H9 (cell line): ENCODE data around the gene ENO1. TPM values are rescaled to one million over a fixed set of nuclear protein-coding genes. Genes with fewer than 3 reads are reported as not detected.

Experiments
- DNase-seq: peaks from one replicate; pipeline ENCODE4 v3.0.0-alpha.2; 2017
- H2AFZ ChIP-seq: one replicate; pipeline ENCODE4 v1.6.1; 2013; ENCODE audit warnings: mild to moderate bottlenecking, low read length, control low read depth, moderate library complexity
- H2AK5ac ChIP-seq: 2 replicates; pipeline ENCODE4 v1.6.1; 2013; ENCODE audit warnings: low read length, control low read depth, mixed read lengths; ENCODE audit not compliant: insufficient read length
- H2BK120ac ChIP-seq: one replicate; pipeline ENCODE4 v1.6.1; 2013; ENCODE audit warnings: low read depth, mild to moderate bottlenecking, low read length, control low read depth, inconsistent platforms; ENCODE audit not compliant: poor library complexity, severe bottlenecking
- H2BK12ac ChIP-seq: 2 replicates; pipeline ENCODE4 v1.6.1; 2013; ENCODE audit warnings: low read length, control low read depth, mixed read lengths, low read depth; ENCODE audit not compliant: insufficient read length
- H2BK15ac ChIP-seq: 2 replicates; pipeline ENCODE4 v1.6.1; 2013; ENCODE audit warnings: low read depth, low read length, control low read depth
- H2BK20ac ChIP-seq: one replicate; pipeline ENCODE4 v1.6.1; 2013; ENCODE audit warnings: low read depth, mild to moderate bottlenecking, low read length, control low read depth, inconsistent platforms; ENCODE audit not compliant: poor library complexity, severe bottlenecking
- H2BK5ac ChIP-seq: 2 replicates; pipeline ENCODE4 v1.6.1; 2013; ENCODE audit warnings: low read length, control low read depth, mixed read lengths; ENCODE audit not compliant: insufficient read length
- H3K14ac ChIP-seq: 2 replicates; pipeline ENCODE4 v1.6.1; 2013; ENCODE audit warnings: low read length, control low read depth; ENCODE audit not compliant: insufficient read depth
- H3K18ac ChIP-seq: 2 replicates; pipeline ENCODE4 v1.6.1; 2013; ENCODE audit warnings: low read depth, mild to moderate bottlenecking, mixed read lengths, low read length, control low read depth; ENCODE audit not compliant: insufficient read length
- H3K23ac ChIP-seq: 2 replicates; pipeline ENCODE4 v1.6.1; 2013; ENCODE audit warnings: low read length, control low read depth, mixed read lengths, low read depth; ENCODE audit not compliant: insufficient read length
- H3K23me2 ChIP-seq: 2 replicates; pipeline ENCODE4 v1.6.1; 2013; ENCODE audit warnings: low read depth, mild to moderate bottlenecking, mixed read lengths, low read length, control low read depth; ENCODE audit not compliant: insufficient read length, poor library complexity, severe bottlenecking
- H3K27ac ChIP-seq: 2 replicates; pipeline ENCODE4 v1.5.1; 2013; ENCODE audit warnings: low read length, control low read depth, mixed read lengths, low read depth; ENCODE audit not compliant: insufficient read length
- H3K27me3 ChIP-seq: 2 replicates; pipeline ENCODE4 v1.6.1; 2013; ENCODE audit warnings: low read length, control low read depth, inconsistent platforms; ENCODE audit not compliant: insufficient read depth
- H3K4ac ChIP-seq: 2 replicates; pipeline ENCODE4 v1.6.1; 2013; ENCODE audit warnings: low read depth, mild to moderate bottlenecking, control low read depth, inconsistent platforms, low read length, moderate library complexity
- H3K4me1 ChIP-seq: 2 replicates; pipeline ENCODE4 v1.6.1; 2013; ENCODE audit warnings: low read length, control low read depth, inconsistent platforms; ENCODE audit not compliant: insufficient read depth
- H3K4me2 ChIP-seq: 2 replicates; pipeline ENCODE4 v1.6.1; 2013; ENCODE audit warnings: low read length, control low read depth, mixed read lengths; ENCODE audit not compliant: insufficient read length, insufficient read depth
- H3K56ac ChIP-seq: 2 replicates; pipeline ENCODE4 v1.6.1; 2013; ENCODE audit warnings: low read depth, mild to moderate bottlenecking, mixed read lengths, low read length, control low read depth; ENCODE audit not compliant: insufficient read length
- H3K79me1 ChIP-seq: 2 replicates; pipeline ENCODE4 v1.6.1; 2013; ENCODE audit warnings: low read depth, mild to moderate bottlenecking, moderate library complexity, low read length, control low read depth, inconsistent platforms; ENCODE audit not compliant: insufficient read depth, poor library complexity, severe bottlenecking
- H3K79me2 ChIP-seq: 2 replicates; pipeline ENCODE4 v1.6.1; 2013; ENCODE audit warnings: low read length, control low read depth, inconsistent platforms; ENCODE audit not compliant: insufficient read depth
- H3K9ac ChIP-seq: 2 replicates; pipeline ENCODE4 v1.6.1; 2013; ENCODE audit warnings: low read length, control low read depth, mixed read lengths; ENCODE audit not compliant: insufficient read length; ENCODE audit errors: extremely low read depth
- H3K9me3 ChIP-seq: one replicate; pipeline ENCODE4 v1.6.1; 2013; ENCODE audit warnings: low read depth, low read length, inconsistent platforms; ENCODE audit not compliant: control insufficient read depth
- H3T11ph ChIP-seq: one replicate; pipeline ENCODE4 v1.6.1; 2013; ENCODE audit warnings: mild to moderate bottlenecking, low read length, control low read depth, inconsistent platforms
- H4K20me1 ChIP-seq: one replicate; pipeline ENCODE4 v1.6.1; 2013; ENCODE audit not compliant: control insufficient read depth, insufficient read length, insufficient read depth
- H4K5ac ChIP-seq: 2 replicates; pipeline ENCODE4 v1.6.1; 2013; ENCODE audit warnings: low read depth, mild to moderate bottlenecking, mixed read lengths, low read length, control low read depth; ENCODE audit not compliant: insufficient read length
- H4K8ac ChIP-seq: replicated peaks from 2 replicates; pipeline ENCODE4 v1.6.1; 2013; ENCODE audit warnings: low read length, control low read depth, mixed read lengths, low read depth; ENCODE audit not compliant: insufficient read length
- H4K91ac ChIP-seq: 2 replicates; pipeline ENCODE4 v1.6.1; 2013; ENCODE audit warnings: low read depth, mild to moderate bottlenecking, moderate library complexity, mixed read lengths, low read length, control low read depth; ENCODE audit not compliant: insufficient read length
- H3K27ac Mint-ChIP-seq, 3 experiments: 2 replicates in 2 of 3; 3 replicates in 1 of 3; pipeline ENCODE4 v1.8.0; 2020 to 2021; ENCODE audit warnings: mixed read lengths in 3 of 3, mild to moderate bottlenecking in 1 of 3, moderate library complexity in 1 of 3
- H3K27me3 Mint-ChIP-seq: 2 replicates; pipeline ENCODE4 v1.8.0; 2021; ENCODE audit warnings: low read depth, mild to moderate bottlenecking, moderate library complexity, mixed read lengths
- H3K36me3 Mint-ChIP-seq, 3 experiments: 2 replicates in 2 of 3; 3 replicates in 1 of 3; pipeline ENCODE4 v1.8.0; 2020 to 2021; ENCODE audit warnings: low read depth in 3 of 3, mixed read lengths in 3 of 3; ENCODE audit not compliant: insufficient read depth in 1 of 3
- H3K4me1 Mint-ChIP-seq, 2 experiments: 2 replicates each; pipeline ENCODE4 v1.8.0; 2020; ENCODE audit warnings: mixed read lengths in 2 of 2
- H3K4me3 Mint-ChIP-seq, 2 experiments: 2 replicates in 1 of 2; 3 replicates in 1 of 2; pipeline ENCODE4 v1.8.0; 2020 to 2021; ENCODE audit warnings: mild to moderate bottlenecking in 2 of 2, mixed read lengths in 2 of 2, moderate library complexity in 1 of 2
- H3K9me3 Mint-ChIP-seq, 2 experiments: 2 replicates in 1 of 2; 3 replicates in 1 of 2; pipeline ENCODE4 v1.8.0; 2020; ENCODE audit warnings: mild to moderate bottlenecking in 2 of 2, mixed read lengths in 2 of 2, moderate library complexity in 1 of 2
- WGBS: extraction: QIAGEN DNeasy Blood & Tissue Kit; methylation state at CpG from one replicate; pipeline ENCODE4 v1.1.7; 2013; ENCODE audit warnings: missing lambda C conversion rate, low lambda C conversion rate, mixed read lengths; ENCODE audit not compliant: insufficient read length; ENCODE audit errors: extremely low coverage; 5-methylcytosine and 5-hydroxymethylcytosine counted together
- total RNA-seq: library from RNA; stranded (reverse); gene quantifications from 2 replicates; pipeline ENCODE4 v1.2.1, GENCODE V29; 2021
- TF ChIP-seq, protein P1 (sequence below): fragments of 200-600 bp; sonication (generic); conservative IDR thresholded peaks from 3 replicates; pipeline ENCODE4 v1.8.0; 2021; ENCODE audit warnings: antibody characterized with exemption, mild to moderate bottlenecking

Gene ENO1
- total RNA-seq, 1 experiment from 2014 or later = 1,781 TPM

DNA sequence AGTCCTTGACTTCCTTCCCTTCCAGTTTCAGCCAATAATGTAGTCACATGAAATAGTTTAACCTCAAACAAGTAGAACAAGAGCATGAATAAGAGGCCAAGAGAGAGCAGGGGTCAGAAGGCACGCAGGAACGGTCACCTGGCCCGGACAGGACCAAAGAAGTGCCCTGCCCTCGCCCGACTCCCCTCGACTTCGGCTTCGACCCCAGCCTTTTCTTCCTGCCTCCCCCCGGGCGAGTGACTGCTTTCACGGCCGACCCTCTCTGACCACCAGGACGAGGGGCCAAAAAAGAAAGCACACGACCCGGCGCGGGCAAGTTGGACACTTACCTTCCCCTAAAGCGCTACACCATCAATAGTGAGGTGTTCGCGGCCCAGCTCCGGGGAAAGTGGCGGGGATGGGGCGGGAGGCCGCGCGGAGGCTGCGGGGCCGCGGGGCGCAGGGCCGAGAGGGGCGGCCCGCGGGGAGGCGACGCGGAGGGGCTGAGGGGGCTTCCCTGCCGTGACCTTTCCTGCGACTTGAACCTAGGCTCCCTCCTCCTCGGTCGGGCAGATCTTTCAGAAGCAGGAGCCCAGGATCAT is 61.6 kb downstream of the ENO1 start:
- H3K27ac Mint-ChIP-seq = peak overlapping the region; percentile 97 to 99 (median 99)
- Histone ChIP-seq H2BK20ac (no peak overlapping the region), H3K9ac (peak overlapping the region; percentile 81), H2BK15ac (no peak overlapping the region), H2BK12ac (no peak overlapping the region), H4K20me1 (no peaks in the 10 kb centered on the region), H3T11ph (no peak overlapping the region), H2BK5ac (no peak overlapping the region), H3K14ac (peak overlapping the region; percentile 85), H4K8ac (no peak overlapping the region), H3K9me3 (no peaks in the 10 kb centered on the region), H2AFZ (no peak overlapping the region), H3K23ac (no peak overlapping the region), H2BK120ac (no peak overlapping the region), H4K5ac (no peak overlapping the region), H3K56ac (no peak overlapping the region), H3K4ac (no peak overlapping the region; the same call in 1 of the 2 replicates), H4K91ac (no peak overlapping the region), H3K23me2 (peaks cover 4% of the 10 kb centered on the region), H2AK5ac (no peak overlapping the region), H3K4me2 (peak overlapping the region; percentile 74), H3K79me2 (peaks cover 17% of the 10 kb centered on the region; the same call in 1 of the 2 replicates), H3K27ac (peak overlapping the region; percentile 43), H3K27me3 (no peaks in the 10 kb centered on the region), H3K79me1 (peaks cover 2% of the 10 kb centered on the region), H3K18ac (peak overlapping the region; percentile 95), H3K4me1 (peaks cover 10% of the 10 kb centered on the region; the same call in 1 of the 2 replicates)
- no peaks in the 10 kb centered on the region; a peak in 1 of 5 replicates for H3K9me3 Mint-ChIP-seq
- no peak for DNase-seq
- WGBS = no CpG with 5 or more reads among the region's 41 CpGs
- no peaks in the 10 kb centered on the region for H3K36me3 Mint-ChIP-seq
- peak overlapping the region; percentile 88 to 93 for H3K4me3 Mint-ChIP-seq
- H3K4me1 Mint-ChIP-seq = peaks cover 37 to 43% of the 10 kb centered on the region in 2 experiments
- H3K27me3 Mint-ChIP-seq = no peaks in the 10 kb centered on the region
- TF ChIP-seq, protein P1, sequence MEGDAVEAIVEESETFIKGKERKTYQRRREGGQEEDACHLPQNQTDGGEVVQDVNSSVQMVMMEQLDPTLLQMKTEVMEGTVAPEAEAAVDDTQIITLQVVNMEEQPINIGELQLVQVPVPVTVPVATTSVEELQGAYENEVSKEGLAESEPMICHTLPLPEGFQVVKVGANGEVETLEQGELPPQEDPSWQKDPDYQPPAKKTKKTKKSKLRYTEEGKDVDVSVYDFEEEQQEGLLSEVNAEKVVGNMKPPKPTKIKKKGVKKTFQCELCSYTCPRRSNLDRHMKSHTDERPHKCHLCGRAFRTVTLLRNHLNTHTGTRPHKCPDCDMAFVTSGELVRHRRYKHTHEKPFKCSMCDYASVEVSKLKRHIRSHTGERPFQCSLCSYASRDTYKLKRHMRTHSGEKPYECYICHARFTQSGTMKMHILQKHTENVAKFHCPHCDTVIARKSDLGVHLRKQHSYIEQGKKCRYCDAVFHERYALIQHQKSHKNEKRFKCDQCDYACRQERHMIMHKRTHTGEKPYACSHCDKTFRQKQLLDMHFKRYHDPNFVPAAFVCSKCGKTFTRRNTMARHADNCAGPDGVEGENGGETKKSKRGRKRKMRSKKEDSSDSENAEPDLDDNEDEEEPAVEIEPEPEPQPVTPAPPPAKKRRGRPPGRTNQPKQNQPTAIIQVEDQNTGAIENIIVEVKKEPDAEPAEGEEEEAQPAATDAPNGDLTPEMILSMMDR = no peak
